Measurements from ENCODE around the gene CHST12.

DNA sequence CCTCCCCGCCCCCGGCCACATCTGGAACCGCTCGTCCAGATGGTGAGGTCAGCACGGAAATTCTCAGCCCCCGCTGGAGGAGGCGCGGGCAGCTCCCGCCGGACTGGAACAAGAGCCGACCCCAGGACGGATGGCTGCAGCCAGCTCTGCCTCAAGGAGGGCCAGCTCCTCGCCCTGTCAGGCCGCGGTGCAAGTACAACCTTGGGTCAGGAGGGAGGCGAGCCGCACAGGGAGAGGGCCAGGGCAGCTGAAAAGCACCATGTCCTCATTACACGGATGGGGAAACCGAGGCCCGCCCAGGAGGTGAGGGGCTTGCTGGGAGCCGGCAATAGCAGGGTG lies 76.6 kb downstream of the CHST12 start:
- TF ChIP-seq TAF1 (IDR thresholded peaks at IDR 0.05; ENCODE audit: low read depth) (no peak), RAD21 (conservative IDR thresholded peaks at IDR 0.05) (no peak), POLR2AphosphoS5 (IDR thresholded peaks at IDR 0.05) (no peak), EZH2 (IDR thresholded peaks at IDR 0.05; ENCODE audit: borderline replicate concordance, insufficient read depth, low read length, poor library complexity, severe bottlenecking) (no peak)
- TF ChIP-seq, protein P1, sequence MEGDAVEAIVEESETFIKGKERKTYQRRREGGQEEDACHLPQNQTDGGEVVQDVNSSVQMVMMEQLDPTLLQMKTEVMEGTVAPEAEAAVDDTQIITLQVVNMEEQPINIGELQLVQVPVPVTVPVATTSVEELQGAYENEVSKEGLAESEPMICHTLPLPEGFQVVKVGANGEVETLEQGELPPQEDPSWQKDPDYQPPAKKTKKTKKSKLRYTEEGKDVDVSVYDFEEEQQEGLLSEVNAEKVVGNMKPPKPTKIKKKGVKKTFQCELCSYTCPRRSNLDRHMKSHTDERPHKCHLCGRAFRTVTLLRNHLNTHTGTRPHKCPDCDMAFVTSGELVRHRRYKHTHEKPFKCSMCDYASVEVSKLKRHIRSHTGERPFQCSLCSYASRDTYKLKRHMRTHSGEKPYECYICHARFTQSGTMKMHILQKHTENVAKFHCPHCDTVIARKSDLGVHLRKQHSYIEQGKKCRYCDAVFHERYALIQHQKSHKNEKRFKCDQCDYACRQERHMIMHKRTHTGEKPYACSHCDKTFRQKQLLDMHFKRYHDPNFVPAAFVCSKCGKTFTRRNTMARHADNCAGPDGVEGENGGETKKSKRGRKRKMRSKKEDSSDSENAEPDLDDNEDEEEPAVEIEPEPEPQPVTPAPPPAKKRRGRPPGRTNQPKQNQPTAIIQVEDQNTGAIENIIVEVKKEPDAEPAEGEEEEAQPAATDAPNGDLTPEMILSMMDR (IDR thresholded peaks at IDR 0.05; ENCODE audit: poor library complexity, severe bottlenecking), result no peak
- TF ChIP-seq, protein P2, sequence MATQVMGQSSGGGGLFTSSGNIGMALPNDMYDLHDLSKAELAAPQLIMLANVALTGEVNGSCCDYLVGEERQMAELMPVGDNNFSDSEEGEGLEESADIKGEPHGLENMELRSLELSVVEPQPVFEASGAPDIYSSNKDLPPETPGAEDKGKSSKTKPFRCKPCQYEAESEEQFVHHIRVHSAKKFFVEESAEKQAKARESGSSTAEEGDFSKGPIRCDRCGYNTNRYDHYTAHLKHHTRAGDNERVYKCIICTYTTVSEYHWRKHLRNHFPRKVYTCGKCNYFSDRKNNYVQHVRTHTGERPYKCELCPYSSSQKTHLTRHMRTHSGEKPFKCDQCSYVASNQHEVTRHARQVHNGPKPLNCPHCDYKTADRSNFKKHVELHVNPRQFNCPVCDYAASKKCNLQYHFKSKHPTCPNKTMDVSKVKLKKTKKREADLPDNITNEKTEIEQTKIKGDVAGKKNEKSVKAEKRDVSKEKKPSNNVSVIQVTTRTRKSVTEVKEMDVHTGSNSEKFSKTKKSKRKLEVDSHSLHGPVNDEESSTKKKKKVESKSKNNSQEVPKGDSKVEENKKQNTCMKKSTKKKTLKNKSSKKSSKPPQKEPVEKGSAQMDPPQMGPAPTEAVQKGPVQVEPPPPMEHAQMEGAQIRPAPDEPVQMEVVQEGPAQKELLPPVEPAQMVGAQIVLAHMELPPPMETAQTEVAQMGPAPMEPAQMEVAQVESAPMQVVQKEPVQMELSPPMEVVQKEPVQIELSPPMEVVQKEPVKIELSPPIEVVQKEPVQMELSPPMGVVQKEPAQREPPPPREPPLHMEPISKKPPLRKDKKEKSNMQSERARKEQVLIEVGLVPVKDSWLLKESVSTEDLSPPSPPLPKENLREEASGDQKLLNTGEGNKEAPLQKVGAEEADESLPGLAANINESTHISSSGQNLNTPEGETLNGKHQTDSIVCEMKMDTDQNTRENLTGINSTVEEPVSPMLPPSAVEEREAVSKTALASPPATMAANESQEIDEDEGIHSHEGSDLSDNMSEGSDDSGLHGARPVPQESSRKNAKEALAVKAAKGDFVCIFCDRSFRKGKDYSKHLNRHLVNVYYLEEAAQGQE (IDR thresholded peaks at IDR 0.05; ENCODE audit: borderline replicate concordance), result no peak

All from neural cell (in vitro differentiated cells).